ENCODE results near the gene CNPY2. TPM values are rescaled to one million over a fixed set of nuclear protein-coding genes. Genes with fewer than 3 reads are reported as not detected.

CNPY2 gene
- total and polyA plus RNA-seq, 2 of the 13 experiments (the other 11 are each of a cell fraction or from before 2014, with no cell fraction given), result 285 to 356 TPM

DNA sequence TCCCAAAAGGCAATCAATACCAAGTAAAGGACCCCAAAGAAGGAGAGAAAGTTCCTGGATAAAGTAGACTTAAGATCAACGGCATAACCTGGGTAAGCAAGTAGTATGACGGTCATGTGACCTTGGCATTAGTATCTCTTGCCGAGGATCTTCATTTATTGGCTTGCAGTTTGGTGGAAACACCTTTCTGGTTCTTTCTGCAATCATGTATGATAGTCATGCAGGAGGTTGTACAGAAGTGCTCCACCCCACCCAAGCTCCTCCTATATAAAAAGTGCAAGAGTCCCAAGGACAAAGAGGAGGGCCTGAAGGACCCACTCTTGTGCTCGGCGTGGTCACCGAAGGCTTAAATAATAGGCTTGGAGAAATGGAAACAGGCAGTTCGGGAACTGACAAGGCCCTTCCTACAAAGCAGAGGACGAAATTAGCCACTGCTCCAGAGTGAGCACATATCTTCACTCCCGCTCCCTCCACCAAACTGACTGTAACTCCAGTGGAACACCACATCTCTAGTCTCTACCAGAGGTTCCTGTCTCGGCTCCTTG is 16.4 kb downstream of the CNPY2 start:
- ChIA-PET CTCF (ENCODE audit: low intra/inter-chr PET ratio, low total read pairs) (no interaction called here), POLR2A (interaction anchor here (0.6 to 2.8 kb wide), 12 partner anchors 10 to 195 kb away, joined by 3 to 16 read pairs (median 4); partner anchors contain the start of genes ANKRD52, COQ10A, ESYT1 and PA2G4)
- Histone ChIP-seq H3K27me3 (ENCODE audit: control insufficient read depth in 1 of 2, insufficient read depth in 2 of 2, low read length in 2 of 2) (no peaks in the 10 kb centered on the region; a peak in 1 of 5 replicates), H3K4me1 (ENCODE audit: insufficient read depth, low read length) (peaks cover 68% of the 10 kb centered on the region), H3K36me3 (replicated peaks in 1 of 2; ENCODE audit: control insufficient read depth in 1 of 2, insufficient read depth in 2 of 2, low read length in 2 of 2) (peaks cover 2 to 13% of the 10 kb centered on the region in 2 experiments; a peak in 3 of 5 replicates), H2AFZ (ENCODE audit: low read length) (no peak overlapping the region), H3K27ac (ENCODE audit: extremely low read length, insufficient read depth, low read length) (peak overlapping the region; percentile 96), H3K9me3 (ENCODE audit: low read length) (no peaks in the 10 kb centered on the region), H3K4me3 (replicated peaks in 1 of 3; ENCODE audit: insufficient read depth in 1 of 3, low read depth in 2 of 3, low read length in 3 of 3) (peak overlapping the region; percentile 76 to 97 (median 94)), H3K9ac (ENCODE audit: insufficient read depth, low read depth, low read length) (peak overlapping the region; percentile 86), H3K4me2 (ENCODE audit: low read depth, low read length) (peak overlapping the region; percentile 77), H4K20me1 (ENCODE audit: insufficient read depth, low read length) (no peaks in the 10 kb centered on the region; the same call in 1 of the 2 replicates), H3K79me2 (ENCODE audit: insufficient read depth, low read length) (peaks cover 47% of the 10 kb centered on the region)
- intact Hi-C loops (cut with micrococcal nuclease; ENCODE audit: unreplicated experiment) (no loop called here), in situ Hi-C loops (cut with HindIII; ENCODE audit: extremely low pct_ligation_motif_present, low pct_unique_long_range_greater_than_20kb) (no loop called here)
- peak; percentile 1; the same call in 2 of the 3 replicates for ATAC-seq
- under 1% methylated on average over 8 of the region's 10 CpGs for whole genome bisulfite sequencing (ENCODE audit: low lambda C conversion rate)
- BruUV-seq (replicated peaks), result TSS peak; percentile 59
- DNase-seq (ENCODE audit: low spot score), result no peak
- peak; percentile 21 for FAIRE-seq
- TF ChIP-seq ZNF251 (CRISPR knock-in tag; IDR thresholded peaks at IDR 0.05) (no peak), STAT5B (CRISPR knock-in tag; IDR thresholded peaks at IDR 0.05) (no peak), DPF2 (CRISPR knock-in tag; IDR thresholded peaks at IDR 0.05; ENCODE audit: borderline replicate concordance, low read depth) (no peak), PCBP2 (optimal IDR thresholded peaks at IDR 0.05; ENCODE audit: low read depth, low read length, poor library complexity, severe bottlenecking) (no peak), ZNF160 (CRISPR knock-in tag; IDR thresholded peaks at IDR 0.05) (0 out of 2 replicates have a peak, but pooled peaks have one; percentile 6), RFXANK (CRISPR knock-in tag; IDR thresholded peaks at IDR 0.05) (no peak), NR3C1 (CRISPR knock-in tag; IDR thresholded peaks at IDR 0.05) (no peak), ZNF430 (CRISPR knock-in tag; IDR thresholded peaks at IDR 0.05) (no peak), ZNF432 (CRISPR knock-in tag; IDR thresholded peaks at IDR 0.05; ENCODE audit: borderline replicate concordance) (no peak), DMAP1 (CRISPR knock-in tag; IDR thresholded peaks at IDR 0.05) (no peak), ZMYM2 (CRISPR knock-in tag; IDR thresholded peaks at IDR 0.05) (no peak), ZNF263 (CRISPR knock-in tag; IDR thresholded peaks at IDR 0.05) (peak; percentile 73), KMT2B (CRISPR knock-in tag; IDR thresholded peaks at IDR 0.05) (no peak)
- TF ChIP-seq, protein P1, sequence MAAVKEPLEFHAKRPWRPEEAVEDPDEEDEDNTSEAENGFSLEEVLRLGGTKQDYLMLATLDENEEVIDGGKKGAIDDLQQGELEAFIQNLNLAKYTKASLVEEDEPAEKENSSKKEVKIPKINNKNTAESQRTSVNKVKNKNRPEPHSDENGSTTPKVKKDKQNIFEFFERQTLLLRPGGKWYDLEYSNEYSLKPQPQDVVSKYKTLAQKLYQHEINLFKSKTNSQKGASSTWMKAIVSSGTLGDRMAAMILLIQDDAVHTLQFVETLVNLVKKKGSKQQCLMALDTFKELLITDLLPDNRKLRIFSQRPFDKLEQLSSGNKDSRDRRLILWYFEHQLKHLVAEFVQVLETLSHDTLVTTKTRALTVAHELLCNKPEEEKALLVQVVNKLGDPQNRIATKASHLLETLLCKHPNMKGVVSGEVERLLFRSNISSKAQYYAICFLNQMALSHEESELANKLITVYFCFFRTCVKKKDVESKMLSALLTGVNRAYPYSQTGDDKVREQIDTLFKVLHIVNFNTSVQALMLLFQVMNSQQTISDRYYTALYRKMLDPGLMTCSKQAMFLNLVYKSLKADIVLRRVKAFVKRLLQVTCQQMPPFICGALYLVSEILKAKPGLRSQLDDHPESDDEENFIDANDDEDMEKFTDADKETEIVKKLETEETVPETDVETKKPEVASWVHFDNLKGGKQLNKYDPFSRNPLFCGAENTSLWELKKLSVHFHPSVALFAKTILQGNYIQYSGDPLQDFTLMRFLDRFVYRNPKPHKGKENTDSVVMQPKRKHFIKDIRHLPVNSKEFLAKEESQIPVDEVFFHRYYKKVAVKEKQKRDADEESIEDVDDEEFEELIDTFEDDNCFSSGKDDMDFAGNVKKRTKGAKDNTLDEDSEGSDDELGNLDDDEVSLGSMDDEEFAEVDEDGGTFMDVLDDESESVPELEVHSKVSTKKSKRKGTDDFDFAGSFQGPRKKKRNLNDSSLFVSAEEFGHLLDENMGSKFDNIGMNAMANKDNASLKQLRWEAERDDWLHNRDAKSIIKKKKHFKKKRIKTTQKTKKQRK (IDR thresholded peaks at IDR 0.05; ENCODE audit: low read length), result no peak
- TF ChIP-seq, protein P2, sequence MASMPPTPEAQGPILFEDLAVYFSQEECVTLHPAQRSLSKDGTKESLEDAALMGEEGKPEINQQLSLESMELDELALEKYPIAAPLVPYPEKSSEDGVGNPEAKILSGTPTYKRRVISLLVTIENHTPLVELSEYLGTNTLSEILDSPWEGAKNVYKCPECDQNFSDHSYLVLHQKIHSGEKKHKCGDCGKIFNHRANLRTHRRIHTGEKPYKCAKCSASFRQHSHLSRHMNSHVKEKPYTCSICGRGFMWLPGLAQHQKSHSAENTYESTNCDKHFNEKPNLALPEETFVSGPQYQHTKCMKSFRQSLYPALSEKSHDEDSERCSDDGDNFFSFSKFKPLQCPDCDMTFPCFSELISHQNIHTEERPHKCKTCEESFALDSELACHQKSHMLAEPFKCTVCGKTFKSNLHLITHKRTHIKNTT (CRISPR knock-in tag; IDR thresholded peaks at IDR 0.05), result no peak
- TF ChIP-seq, protein P3, sequence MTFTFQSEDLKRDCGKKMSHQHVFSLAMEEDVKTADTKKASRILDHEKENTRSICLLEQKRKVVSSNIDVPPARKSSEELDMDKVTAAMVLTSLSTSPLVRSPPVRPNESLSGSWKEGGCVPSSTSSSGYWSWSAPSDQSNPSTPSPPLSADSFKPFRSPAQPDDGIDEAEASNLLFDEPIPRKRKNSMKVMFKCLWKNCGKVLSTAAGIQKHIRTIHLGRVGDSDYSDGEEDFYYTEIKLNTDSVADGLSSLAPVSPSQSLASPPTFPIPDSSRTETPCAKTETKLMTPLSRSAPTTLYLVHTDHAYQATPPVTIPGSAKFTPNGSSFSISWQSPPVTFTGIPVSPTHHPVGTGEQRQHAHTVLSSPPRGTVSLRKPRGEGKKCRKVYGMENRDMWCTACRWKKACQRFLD (CRISPR knock-in tag; IDR thresholded peaks at IDR 0.05; ENCODE audit: borderline replicate concordance), result 0 out of 2 replicates have a peak, but pooled peaks have one; percentile 19
- TF ChIP-seq, protein P4, sequence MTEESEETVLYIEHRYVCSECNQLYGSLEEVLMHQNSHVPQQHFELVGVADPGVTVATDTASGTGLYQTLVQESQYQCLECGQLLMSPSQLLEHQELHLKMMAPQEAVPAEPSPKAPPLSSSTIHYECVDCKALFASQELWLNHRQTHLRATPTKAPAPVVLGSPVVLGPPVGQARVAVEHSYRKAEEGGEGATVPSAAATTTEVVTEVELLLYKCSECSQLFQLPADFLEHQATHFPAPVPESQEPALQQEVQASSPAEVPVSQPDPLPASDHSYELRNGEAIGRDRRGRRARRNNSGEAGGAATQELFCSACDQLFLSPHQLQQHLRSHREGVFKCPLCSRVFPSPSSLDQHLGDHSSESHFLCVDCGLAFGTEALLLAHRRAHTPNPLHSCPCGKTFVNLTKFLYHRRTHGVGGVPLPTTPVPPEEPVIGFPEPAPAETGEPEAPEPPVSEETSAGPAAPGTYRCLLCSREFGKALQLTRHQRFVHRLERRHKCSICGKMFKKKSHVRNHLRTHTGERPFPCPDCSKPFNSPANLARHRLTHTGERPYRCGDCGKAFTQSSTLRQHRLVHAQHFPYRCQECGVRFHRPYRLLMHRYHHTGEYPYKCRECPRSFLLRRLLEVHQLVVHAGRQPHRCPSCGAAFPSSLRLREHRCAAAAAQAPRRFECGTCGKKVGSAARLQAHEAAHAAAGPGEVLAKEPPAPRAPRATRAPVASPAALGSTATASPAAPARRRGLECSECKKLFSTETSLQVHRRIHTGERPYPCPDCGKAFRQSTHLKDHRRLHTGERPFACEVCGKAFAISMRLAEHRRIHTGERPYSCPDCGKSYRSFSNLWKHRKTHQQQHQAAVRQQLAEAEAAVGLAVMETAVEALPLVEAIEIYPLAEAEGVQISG (CRISPR knock-in tag; IDR thresholded peaks at IDR 0.05), result no peak

Data from HepG2 (cell line).